GM06990 (cell line): Measurements from ENCODE around the gene HNF4A.

Experiments used
- DNase-seq: peaks from one replicate; pipeline ENCODE4 v3.0.0-alpha.2; 2011; ENCODE audit not compliant: insufficient read length; ENCODE audit errors: extremely low read depth
- H3K27me3 ChIP-seq: replicated peaks from 2 replicates; pipeline ENCODE4 v1.6.0; 2011; ENCODE audit warnings: low read length; ENCODE audit not compliant: control insufficient read depth, insufficient read depth
- H3K36me3 ChIP-seq: 2 replicates; pipeline ENCODE4 v1.5.1; 2011; ENCODE audit warnings: low read length; ENCODE audit not compliant: control insufficient read depth, insufficient read depth
- H3K4me3 ChIP-seq: replicated peaks from 2 replicates; pipeline ENCODE4 v1.5.1; 2011; ENCODE audit warnings: low read depth, mild to moderate bottlenecking, control low read depth, low read length
- CTCF ChIP-seq: IDR thresholded peaks from 2 replicates; pipeline ENCODE4 v1.5.1; 2011; ENCODE audit warnings: low read length, control low read depth, mild to moderate bottlenecking, inconsistent platforms; ENCODE audit not compliant: insufficient read depth, poor library complexity, severe bottlenecking

HNF4A gene

GRCh38 chr20:44429017-44429339 lies 73.5 kb downstream of the HNF4A start:
- DNase-seq = no peak
- no peak overlapping the region for H3K4me3 ChIP-seq
- no peaks in the 10 kb centered on the region for H3K36me3 ChIP-seq
- TF ChIP-seq CTCF = no peak
- no peaks in the 10 kb centered on the region; the same call in none of the 2 replicates for H3K27me3 ChIP-seq

GRCh38 chr20:44429419-44430269 lies 74.1 kb downstream of the HNF4A start:
- no peaks in the 10 kb centered on the region for H3K36me3 ChIP-seq
- no peak for DNase-seq
- H3K4me3 ChIP-seq = no peak overlapping the region
- peaks cover 2% of the 10 kb centered on the region for H3K27me3 ChIP-seq
- no peak for TF ChIP-seq CTCF

GRCh38 chr20:44430270-44431065 lies 75.0 kb downstream of the HNF4A start:
- H3K36me3 ChIP-seq = no peaks in the 10 kb centered on the region
- TF ChIP-seq CTCF = no peak
- H3K27me3 ChIP-seq = peaks cover 2% of the 10 kb centered on the region
- H3K4me3 ChIP-seq = no peak overlapping the region
- no peak for DNase-seq

- Histone ChIP-seq H3K36me3 (no peaks in the 10 kb centered on the region), H3K27me3 (peaks cover 2% of the 10 kb centered on the region), H3K4me3 (no peak overlapping the region)
- TF ChIP-seq CTCF = no peak
- DNase-seq = no peak
These were observed 75.6 kb downstream of the HNF4A start for GRCh38 chr20:44431118-44431501.

- peaks cover 2% of the 10 kb centered on the region for H3K27me3 ChIP-seq
- no peak for DNase-seq
- no peak for TF ChIP-seq CTCF
- H3K36me3 ChIP-seq = no peaks in the 10 kb centered on the region
- no peak overlapping the region for H3K4me3 ChIP-seq
These were observed 76.2 kb downstream of the HNF4A start for GRCh38 chr20:44431502-44432234.
